GM12892 (cell line): ENCODE measurements around the gene GPR152.
A peak's percentile ranks its signal among the peaks of the same experiment; 100 is the strongest.

Experiments used
- DNase-seq: peaks from one replicate; pipeline ENCODE4 v3.0.0; 2011; ENCODE audit not compliant: insufficient read length
- FAIRE-seq: peaks from 2 replicates; lab custom pipeline; 2011; peaks lifted over from hg19 to GRCh38; lab: Jason Lieb, UNC
- POLR2A ChIP-seq: IDR thresholded peaks from 2 replicates; pipeline ENCODE4 v1.6.1; 2011; ENCODE audit warnings: low read depth, low read length, control low read depth
- POLR2AphosphoS5 ChIP-seq: IDR thresholded peaks from 2 replicates; pipeline ENCODE4 v1.6.1; 2011; ENCODE audit warnings: low read depth, low read length, control low read depth
- TAF1 ChIP-seq: IDR thresholded peaks from 2 replicates; pipeline ENCODE4 v1.6.1; 2011; ENCODE audit warnings: low read depth, mild to moderate bottlenecking, control low read depth, low read length, borderline replicate concordance

Gene GPR152

DNA sequence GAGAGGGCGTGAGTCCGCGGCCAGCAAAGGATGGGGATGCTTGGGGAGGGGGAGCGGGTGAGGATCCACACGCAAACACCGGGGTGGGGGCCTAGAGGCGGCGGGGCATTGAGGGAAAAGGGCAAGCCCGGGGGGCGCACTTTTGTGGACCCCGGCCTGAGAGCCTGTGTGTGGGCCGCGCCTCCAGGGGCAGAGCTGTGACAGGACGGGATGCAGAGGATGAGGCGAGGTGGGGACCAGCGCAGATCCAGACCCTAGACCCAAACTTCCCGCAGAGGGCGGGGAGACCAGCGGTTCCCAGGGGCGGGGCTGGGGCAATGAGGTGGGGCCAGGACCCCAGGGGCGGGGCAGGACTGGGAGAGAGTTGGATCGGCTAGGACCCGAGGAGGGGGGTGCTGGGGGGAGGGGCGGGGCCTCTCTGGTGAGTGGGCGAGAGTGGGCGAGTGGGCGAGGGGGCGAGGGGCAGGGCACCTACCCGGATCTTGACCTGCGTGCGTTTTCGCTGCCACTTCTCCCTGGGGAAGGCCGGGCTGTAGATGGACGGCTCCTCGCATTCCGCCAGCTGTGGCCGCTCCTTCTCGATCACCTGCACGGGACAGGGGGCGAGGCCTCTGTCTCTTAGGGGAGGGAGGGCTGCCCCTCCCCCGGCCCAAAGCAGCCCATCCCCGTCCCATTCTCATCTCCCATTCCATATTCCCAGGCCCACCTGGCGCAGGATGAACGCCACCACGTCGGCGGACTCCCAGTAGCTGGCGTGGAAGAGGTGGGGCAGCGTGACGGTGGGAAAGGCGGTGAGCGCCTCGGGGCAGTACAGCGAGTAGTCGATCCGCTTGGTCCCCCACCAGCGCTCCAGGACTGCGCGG is 42.1 kb upstream of the GPR152 start:
- TF ChIP-seq TAF1 (no peak), POLR2A (no peak), POLR2AphosphoS5 (no peak)
- no peak for FAIRE-seq
- DNase-seq: peak; percentile 32

GRCh38 chr11:67493548-67494370 is 41.2 kb upstream of the GPR152 start:
- FAIRE-seq (no peak), DNase-seq (peak; percentile 17)
- TF ChIP-seq TAF1: no peak
- TF ChIP-seq POLR2A: no peak
- TF ChIP-seq POLR2AphosphoS5: no peak

GRCh38 chr11:67492801-67493547 is 40.4 kb upstream of the GPR152 start:
- DNase-seq (peak; percentile 39), FAIRE-seq (no peak)
- no peak for TF ChIP-seq TAF1
- TF ChIP-seq POLR2A: no peak; the same call in 1 of the 2 replicates
- no peak for TF ChIP-seq POLR2AphosphoS5

DNA sequence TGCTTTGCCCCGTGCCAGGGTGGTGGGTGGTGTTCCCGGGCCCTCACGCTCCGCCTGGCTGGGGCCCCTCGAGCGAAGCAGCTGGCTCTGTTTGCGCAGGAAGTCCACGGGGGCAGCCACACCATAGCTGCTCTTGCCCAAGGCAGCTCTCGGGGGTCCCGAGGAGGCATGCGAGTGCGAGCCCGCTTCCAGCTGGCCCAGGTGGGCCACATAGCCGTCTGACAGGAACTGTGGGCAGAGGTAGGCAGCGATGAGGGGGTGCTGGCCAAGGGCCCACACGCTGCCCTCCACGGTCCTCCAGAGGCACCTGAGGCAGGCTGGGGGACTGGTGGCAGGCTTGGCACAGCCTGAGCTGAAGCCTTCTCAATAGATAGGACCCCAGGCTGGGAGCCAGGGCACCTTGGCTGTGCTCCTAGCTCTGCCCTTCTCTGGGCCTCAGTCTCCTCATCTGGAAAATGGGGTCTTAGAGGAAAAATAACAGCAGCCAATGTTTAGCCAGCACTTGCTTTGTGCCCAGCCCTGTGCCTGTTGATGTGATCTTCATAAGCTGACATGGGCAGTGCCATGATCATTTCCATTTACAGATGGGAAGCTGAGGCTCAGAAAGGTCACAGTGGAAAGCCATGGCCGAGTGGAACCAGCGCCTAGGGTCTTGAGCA is 39.7 kb upstream of the GPR152 start:
- FAIRE-seq: no peak
- TF ChIP-seq TAF1 (no peak), POLR2A (no peak), POLR2AphosphoS5 (no peak)
- DNase-seq: peak; percentile 12

GRCh38 chr11:67491276-67492068 is 38.9 kb upstream of the GPR152 start:
- FAIRE-seq (no peak), DNase-seq (peak; percentile 5)
- TF ChIP-seq TAF1 (no peak), POLR2AphosphoS5 (peak; percentile 39; the same call in 1 of the 2 replicates), POLR2A (no peak)

GRCh38 chr11:67490727-67491065 is 38.2 kb upstream of the GPR152 start:
- FAIRE-seq: no peak
- no peak for TF ChIP-seq TAF1
- TF ChIP-seq POLR2A: no peak; the same call in 1 of the 2 replicates
- no peak for TF ChIP-seq POLR2AphosphoS5
- DNase-seq: no peak

DNA sequence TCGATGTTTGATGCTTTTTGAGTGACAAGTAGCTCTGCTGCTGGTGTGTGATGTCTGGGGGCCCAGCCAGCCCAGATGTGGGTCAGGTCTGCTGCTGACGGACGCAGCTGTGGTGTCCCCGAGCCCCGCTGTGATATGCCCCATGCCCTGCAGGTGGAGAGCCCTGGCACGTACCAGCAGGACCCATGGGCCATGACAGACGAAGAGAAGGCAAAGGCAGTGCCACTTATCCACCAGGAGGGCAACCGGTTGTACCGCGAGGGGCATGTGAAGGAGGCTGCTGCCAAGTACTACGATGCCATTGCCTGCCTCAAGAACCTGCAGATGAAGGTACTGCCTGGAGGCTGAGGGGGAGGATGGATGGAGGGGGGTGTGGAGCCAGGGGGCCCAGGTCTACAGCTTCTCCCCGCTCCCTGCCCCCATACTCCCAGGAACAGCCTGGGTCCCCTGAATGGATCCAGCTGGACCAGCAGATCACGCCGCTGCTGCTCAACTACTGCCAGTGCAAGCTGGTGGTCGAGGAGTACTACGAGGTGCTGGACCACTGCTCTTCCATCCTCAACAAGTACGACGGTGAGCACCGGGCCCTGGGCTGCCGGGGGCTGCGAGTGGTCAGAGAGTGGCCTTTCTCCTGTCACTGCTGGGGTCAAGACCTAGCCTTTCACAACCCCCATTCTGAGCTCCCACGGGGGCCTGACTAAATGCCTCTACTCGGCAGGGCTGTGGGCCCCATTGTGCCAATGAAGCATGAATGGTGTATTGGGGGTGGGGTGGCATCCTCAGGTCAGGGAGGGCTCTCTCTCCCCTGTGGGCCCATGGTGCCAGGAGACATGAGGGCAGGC is 37.6 kb upstream of the GPR152 start:
- TF ChIP-seq POLR2A: no peak; the same call in 1 of the 2 replicates
- no peak for TF ChIP-seq POLR2AphosphoS5
- no peak for TF ChIP-seq TAF1
- DNase-seq (no peak), FAIRE-seq (peak; percentile 5)

DNA sequence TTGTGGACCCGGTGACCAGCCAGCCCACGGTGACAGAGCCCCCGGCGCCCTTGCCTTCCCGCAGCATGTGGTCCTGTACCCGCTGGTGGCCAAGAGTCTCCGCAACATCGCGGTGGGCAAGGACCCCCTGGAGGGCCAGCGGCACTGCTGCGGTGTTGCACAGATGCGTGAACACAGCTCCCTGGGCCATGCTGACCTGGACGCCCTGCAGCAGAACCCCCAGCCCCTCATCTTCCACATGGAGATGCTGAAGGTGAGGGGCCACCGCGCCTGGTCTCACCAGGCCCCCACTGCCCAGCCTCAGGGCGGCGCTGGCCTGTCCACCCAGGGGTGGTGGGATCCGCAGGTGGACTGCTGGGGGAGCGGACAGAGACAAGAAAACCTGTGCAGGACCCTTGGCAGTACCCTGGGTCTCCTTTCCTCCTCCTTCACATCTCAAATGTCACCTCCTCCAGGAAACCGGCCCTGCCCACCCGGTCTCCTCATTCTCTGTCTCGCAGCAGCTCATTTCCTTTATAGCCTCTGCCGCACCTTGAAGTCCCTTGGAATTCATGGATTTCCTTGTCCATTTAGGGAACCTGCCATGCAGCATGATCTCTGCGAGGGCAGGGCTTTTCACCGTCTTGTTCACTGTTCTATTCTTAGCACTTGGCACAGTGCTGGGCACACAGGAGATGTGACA is 36.8 kb upstream of the GPR152 start:
- TF ChIP-seq POLR2A: no peak
- TF ChIP-seq POLR2AphosphoS5: no peak
- TF ChIP-seq TAF1: no peak
- DNase-seq (peak; percentile 4), FAIRE-seq (no peak)
